ENCODE measurements around the gene CEP68.

DNA sequence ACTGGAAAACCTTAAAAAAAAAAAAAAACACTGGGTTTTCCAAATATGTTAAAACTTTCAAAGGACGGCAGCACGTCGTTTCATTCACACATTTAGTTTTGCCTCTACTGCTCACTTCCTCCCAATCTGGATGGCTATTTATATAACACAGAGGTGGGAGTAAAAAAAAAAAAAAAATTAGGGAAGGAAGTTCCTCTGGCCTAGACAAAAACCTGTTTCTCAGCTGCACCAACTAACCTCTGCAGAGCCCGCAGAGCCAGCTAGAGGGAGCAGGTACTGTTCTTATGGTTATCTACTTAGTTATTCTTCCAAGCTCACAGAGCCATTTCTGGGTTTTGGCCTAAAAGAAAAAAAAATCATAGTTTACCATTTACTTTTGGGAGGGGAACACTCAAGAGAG is 38.9 kb upstream of the CEP68 start:
- TF ChIP-seq, protein P1, sequence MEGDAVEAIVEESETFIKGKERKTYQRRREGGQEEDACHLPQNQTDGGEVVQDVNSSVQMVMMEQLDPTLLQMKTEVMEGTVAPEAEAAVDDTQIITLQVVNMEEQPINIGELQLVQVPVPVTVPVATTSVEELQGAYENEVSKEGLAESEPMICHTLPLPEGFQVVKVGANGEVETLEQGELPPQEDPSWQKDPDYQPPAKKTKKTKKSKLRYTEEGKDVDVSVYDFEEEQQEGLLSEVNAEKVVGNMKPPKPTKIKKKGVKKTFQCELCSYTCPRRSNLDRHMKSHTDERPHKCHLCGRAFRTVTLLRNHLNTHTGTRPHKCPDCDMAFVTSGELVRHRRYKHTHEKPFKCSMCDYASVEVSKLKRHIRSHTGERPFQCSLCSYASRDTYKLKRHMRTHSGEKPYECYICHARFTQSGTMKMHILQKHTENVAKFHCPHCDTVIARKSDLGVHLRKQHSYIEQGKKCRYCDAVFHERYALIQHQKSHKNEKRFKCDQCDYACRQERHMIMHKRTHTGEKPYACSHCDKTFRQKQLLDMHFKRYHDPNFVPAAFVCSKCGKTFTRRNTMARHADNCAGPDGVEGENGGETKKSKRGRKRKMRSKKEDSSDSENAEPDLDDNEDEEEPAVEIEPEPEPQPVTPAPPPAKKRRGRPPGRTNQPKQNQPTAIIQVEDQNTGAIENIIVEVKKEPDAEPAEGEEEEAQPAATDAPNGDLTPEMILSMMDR (IDR thresholded peaks at IDR 0.05) = peak in 9 of 12 donors; percentile 21 to 60 (median 48)
- TF ChIP-seq POLR2A (IDR thresholded peaks at IDR 0.05) = no peak

Measured in heart left ventricle (tissue), 13 donors.